Stimulated activated CD8-positive, alpha-beta memory T cell treated with anti-CD3 and anti-CD28 coated beads, Interleukin-15, amount 100 ng/mL, for 1 hour (primary cell): ENCODE data around the gene TNFAIP8.

ENCODE experiments used
- DNase-seq: peaks from one replicate; pipeline ENCODE4 v3.0.0-alpha.2; 2020; ENCODE audit warnings: low read depth

The TNFAIP8 gene

GRCh38 chr5:119329666-119330065, 26.2 kb upstream of the TNFAIP8 start:
- DNase-seq, result no peak

DNA sequence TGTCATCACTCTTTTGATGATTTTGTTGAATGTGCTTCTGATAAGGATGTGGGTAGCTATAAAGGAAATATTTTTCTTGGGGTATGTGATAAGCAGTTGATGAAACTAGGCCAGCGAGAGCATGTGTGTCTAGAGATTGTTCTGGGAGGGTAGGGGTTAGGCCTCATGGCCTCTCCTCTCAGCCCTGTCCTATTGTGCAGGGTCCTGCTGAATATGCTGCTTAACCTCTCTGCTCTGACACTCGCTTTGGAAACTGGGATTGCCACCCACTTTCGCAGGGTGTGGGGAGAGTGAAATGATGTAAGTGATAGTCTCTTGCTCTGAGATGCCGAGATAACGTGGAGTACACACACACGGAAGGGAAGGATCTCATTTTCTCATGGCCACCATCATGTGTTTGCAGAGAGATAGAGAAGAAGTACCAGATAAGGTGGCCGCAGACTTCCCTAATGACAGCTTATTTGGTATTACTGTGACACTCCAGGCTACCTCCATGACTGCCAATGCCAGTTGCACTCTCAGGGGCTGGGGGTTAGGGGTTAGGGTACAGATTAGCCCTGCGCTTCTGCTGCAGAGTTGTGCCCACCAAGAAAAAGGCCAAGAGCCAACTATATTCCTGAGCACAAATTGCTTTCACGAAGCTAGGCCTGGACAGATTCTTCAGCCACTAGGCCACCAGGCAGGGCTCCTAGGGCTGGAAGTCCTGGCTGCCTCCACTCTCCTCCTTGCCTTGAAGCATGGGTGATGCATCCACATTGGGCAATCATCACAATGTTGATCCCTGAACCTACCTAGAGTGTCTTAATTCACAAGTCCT, 25.2 kb upstream of the TNFAIP8 start:
- no peak for DNase-seq

DNA sequence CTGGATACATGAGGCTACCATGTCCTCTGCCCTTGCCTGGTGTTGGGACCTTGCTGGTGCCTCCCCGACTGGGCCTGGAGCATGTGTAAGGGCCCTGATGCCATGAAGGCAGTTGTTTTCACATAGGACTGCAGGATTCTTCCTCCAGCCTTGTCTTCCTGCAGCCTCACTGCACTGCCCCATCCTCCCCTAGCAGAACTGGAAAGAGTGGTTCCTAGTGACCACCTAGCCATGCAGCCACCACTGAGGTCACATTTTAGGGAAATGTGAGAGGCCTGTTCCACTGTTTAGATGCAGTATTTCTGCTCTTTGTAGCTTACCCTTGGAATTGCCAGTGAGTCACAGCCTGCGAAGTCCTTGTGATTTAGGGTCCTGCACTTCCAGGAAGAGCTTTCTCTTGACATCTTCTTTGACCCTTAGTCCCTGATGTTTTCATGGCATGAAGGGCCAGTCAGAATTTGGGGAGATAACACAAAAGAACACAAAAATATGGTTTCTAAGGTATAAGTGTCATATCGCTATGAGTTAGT, 24.2 kb upstream of the TNFAIP8 start:
- no peak for DNase-seq

DNA sequence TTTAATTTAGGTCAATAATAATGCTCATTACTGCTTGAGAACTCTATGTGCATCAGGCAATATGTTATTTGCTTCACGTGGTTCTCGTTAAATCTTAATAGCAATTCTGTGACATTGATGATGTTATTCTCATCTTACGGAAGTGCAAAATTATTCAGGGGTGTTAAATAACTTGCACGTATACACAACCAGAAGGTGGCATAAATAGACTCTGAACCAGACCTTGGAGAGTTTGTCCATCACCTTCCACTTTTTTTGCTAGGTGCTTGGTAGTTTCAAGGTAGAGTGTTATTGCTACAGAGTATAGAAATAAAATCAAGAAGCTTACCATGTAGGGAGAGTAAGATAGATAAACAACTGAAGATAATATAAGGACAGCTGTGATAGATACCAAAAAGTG, 23.6 kb upstream of the TNFAIP8 start:
- DNase-seq, result no peak

DNA sequence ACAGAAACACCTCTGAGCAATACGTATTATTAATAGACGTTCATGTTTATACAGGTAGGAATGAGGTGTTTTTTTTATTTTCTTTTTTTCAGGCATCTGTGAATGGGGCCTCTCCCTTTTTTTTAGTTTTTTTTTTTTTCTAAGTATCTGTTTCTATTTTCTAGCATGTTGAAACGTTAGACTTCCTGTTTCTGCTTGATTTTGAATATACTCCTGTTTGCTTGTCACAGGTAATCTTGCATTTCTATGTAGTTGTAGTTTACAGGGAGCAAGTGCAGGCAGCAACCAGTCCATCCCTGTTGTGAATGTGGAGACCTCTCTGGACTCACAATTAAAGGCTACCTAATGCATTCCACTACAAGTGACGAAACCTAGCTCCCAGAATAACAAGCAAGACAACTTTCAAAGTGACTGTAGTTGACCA, 22.8 kb upstream of the TNFAIP8 start:
- DNase-seq, result no peak

- DNase-seq, result no peak
These were observed 22.4 kb upstream of the TNFAIP8 start for GRCh38 chr5:119333421-119333851.

GRCh38 chr5:119335261-119335677, 20.6 kb upstream of the TNFAIP8 start:
- no peak for DNase-seq

GRCh38 chr5:119336262-119336661, 19.6 kb upstream of the TNFAIP8 start:
- no peak for DNase-seq

DNA sequence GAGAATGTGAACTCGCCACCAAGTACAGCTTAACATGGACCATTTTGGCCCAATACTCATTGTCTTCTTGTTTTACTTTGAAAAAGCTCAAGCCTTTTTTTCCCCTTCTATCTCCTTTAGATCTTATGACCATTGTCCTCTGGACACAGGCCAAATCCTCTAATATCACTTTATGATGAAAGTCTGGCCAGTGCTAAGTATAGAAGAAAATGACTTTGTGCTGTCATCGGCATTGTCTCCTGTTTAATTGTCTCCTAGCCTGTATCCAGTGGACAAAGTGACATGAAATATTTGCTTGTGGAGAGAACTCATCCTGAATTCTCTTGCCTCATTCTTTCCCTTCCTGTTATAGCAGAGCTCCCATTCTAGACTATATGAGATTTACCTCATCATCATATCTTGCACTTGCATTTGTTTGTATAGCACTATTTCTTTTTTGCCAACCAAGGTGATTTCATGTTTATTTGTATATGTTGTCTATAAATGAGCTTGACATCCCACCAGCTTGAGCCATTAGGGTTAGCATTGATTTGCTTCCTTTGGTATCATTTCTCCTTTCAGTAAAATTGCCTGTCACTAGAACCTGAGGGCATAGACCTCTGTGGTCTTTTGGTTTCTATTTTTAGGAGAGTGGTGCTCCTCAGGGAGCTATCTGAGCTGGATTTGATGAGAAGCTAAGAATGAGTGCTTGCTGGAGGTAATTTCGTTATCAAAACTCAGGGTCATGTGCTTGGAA, 18.8 kb upstream of the TNFAIP8 start:
- DNase-seq, result no peak

- DNase-seq, result no peak
These were observed 17.4 kb upstream of the TNFAIP8 start for GRCh38 chr5:119338326-119338946.

DNA sequence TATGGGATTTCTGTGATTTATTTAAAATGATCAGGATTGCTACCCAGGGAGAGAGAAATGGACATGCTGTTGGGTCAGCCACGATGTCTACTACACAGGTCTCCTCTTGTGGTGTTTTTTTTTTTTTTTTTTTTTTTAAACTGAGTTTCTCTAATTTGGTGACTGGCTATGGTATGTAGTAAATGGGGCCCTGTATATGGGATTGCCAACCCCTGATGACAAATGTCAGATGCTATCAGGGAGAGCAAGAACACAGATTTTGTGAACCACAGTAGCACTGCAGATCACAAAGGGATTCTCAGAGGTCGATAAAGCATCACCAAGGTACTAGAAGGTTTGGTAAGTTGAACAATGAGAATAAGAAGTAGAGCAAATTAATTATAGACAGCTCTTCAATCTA, 16.5 kb upstream of the TNFAIP8 start:
- DNase-seq, result no peak

GRCh38 chr5:119339965-119340364, 15.9 kb upstream of the TNFAIP8 start:
- no peak for DNase-seq

DNA sequence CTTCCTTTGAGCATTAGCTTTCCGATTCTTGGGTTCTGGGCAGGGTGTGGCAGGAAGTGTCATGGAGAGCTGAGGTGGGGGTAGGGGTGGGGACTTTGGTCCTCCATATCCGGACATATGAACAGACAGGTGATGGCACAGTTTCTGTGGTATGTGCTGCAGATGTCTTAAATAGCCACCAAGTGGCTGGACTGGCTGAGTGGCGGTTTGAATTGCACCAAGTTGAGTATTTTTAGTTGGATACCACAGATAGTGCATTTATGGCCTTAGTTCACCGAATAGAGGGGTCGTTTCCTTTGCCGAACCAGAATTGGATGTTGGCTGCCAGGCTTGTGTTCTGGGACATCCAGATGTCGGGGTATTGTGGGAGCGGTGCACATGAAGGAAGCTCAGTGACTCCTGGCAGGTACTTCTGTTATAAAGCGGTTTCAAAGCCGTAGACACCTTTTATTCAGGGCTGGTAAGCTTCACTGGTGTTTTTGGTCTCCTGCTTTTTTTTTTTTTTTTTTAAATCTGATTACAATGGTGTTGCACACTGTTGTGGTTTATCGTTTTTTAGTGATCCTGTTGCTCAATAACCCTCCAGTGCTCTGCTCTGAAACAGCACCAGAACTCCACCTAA, 15.1 kb upstream of the TNFAIP8 start:
- no peak for DNase-seq

- DNase-seq, result no peak
These were observed 14.1 kb upstream of the TNFAIP8 start for GRCh38 chr5:119341452-119342349.

DNA sequence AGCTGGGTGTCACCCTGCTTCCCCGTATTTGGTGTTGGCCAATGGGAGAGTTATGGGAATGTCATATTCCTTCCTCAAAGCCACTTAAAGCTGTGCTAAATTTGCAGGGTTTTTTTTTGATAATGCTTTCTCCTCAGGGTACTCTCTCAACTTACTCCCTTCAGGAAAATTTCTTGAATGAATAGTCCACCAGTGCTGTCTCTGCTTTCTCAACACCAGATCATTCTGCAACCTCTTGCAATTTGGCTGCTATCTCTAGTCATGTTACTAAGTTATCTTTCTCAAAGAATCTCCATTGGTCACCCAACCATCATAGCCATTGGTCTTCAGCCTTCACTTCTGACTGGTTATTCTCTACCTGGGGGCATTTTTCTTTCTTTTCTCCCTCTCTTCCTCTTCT, 13.4 kb upstream of the TNFAIP8 start:
- DNase-seq, result no peak

DNA sequence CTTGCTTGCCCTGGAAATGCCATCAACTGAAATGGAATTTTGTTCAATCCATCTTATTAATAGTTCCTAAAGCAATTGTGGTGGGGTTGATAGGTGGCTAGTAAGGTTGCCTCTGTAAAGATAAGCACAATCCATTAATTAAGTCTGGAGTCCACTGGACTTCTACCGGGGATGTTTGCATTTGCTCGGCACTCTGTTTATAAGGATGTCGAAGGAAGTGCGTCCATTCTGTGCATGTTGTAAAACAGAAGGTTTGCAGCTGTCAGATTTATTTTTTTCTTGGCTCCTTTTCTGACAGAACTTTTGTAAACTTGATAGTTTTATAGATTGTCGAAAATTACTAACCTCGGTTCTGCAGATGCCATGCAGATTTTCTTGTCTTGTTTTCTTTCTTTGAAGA, 12.8 kb upstream of the TNFAIP8 start:
- no peak for DNase-seq

GRCh38 chr5:119343766-119344165, 12.1 kb upstream of the TNFAIP8 start:
- no peak for DNase-seq

GRCh38 chr5:119344231-119344630, 11.6 kb upstream of the TNFAIP8 start:
- no peak for DNase-seq

DNA sequence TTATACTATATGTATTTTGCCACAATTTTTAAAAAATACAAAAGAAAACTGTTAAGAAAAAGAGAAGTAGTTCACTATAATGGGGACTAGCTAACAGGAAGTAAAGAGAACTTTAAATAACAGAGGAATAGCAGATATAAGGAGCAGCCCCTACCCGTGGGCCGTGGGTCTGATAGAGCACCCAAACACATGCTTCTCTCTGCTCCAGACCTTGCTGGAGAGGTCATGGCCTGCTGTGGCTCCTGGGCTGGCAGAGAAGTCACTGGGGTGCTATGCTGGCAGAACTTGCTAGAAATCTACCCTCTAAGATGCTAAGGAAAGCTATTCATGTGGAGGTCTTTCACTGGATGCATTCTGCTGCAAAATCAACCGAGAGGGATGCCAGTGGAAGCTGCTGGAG, 10.0 kb upstream of the TNFAIP8 start:
- no peak for DNase-seq

DNA sequence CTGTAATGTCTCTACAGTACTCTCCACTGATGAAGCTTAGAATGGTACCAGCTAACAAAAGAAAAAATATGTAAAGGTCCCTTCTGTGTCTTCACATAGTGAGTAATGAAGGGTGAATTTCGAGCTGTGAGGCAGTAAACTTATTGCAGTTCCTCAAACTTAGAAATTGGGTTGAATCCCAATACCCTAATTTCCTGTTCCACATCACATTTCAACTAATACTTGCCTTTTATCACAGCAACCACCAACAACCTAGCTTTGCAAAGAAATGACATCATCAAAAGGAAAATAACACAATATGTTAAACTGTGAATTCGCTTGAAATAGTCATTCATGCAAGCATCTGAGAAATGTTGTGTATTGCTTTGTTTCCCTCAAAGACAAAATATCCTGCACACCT, 9.4 kb upstream of the TNFAIP8 start:
- DNase-seq, result no peak

- no peak for DNase-seq
These were observed 8.2 kb upstream of the TNFAIP8 start for GRCh38 chr5:119347574-119347973.
